Astrocyte (in vitro differentiated cells and primary cell): ENCODE results near the gene METRN. TPM values are rescaled to one million over a fixed set of nuclear protein-coding genes. Genes with fewer than 3 reads are reported as not detected.

ENCODE experiments used
- DNase-seq: peaks from one replicate; pipeline ENCODE4 v3.0.0-alpha.2; 2010; ENCODE audit warnings: low read depth
- FAIRE-seq: peaks from 2 replicates; lab custom pipeline; 2011; peaks lifted over from hg19 to GRCh38; lab: Jason Lieb, UNC
- H2AFZ ChIP-seq: 2 replicates; pipeline ENCODE4 v1.6.0; 2012; ENCODE audit warnings: low read depth, low read length, inconsistent platforms
- H3K27ac ChIP-seq: 2 replicates; pipeline ENCODE4 v1.5.1; 2011; ENCODE audit warnings: low read depth, low read length, inconsistent platforms
- H3K27me3 ChIP-seq: 2 replicates; pipeline ENCODE4 v1.6.0; 2011; ENCODE audit warnings: low read length, inconsistent platforms; ENCODE audit not compliant: insufficient read depth
- H3K36me3 ChIP-seq: 2 replicates; pipeline ENCODE4 v1.5.1; 2011; ENCODE audit warnings: low read length, inconsistent platforms; ENCODE audit not compliant: insufficient read depth
- H3K4me1 ChIP-seq: 2 replicates; pipeline ENCODE4 v1.5.1; 2011; ENCODE audit warnings: low read length, inconsistent platforms; ENCODE audit not compliant: insufficient read depth
- H3K4me2 ChIP-seq: 2 replicates; pipeline ENCODE4 v1.6.0; 2012; ENCODE audit warnings: low read length, inconsistent platforms
- H3K4me3 ChIP-seq: 2 replicates; pipeline ENCODE4 v1.5.1; 2011; ENCODE audit warnings: low read depth, mild to moderate bottlenecking, low read length, inconsistent platforms; ENCODE audit not compliant: insufficient read depth
- H3K79me2 ChIP-seq: 2 replicates; pipeline ENCODE4 v1.6.0; 2012; ENCODE audit warnings: mild to moderate bottlenecking, low read length, inconsistent platforms; ENCODE audit not compliant: insufficient read depth
- H3K9ac ChIP-seq: 2 replicates; pipeline ENCODE4 v1.6.0; 2012; ENCODE audit warnings: mild to moderate bottlenecking, low read length, inconsistent platforms
- H3K9me3 ChIP-seq: 2 replicates; pipeline ENCODE4 v1.5.1; 2012; ENCODE audit warnings: low read depth, mild to moderate bottlenecking, low read length, inconsistent platforms; ENCODE audit not compliant: insufficient read depth
- H4K20me1 ChIP-seq: 2 replicates; pipeline ENCODE4 v1.6.0; 2012; ENCODE audit warnings: low read length, inconsistent platforms; ENCODE audit not compliant: insufficient read depth
- H3K27ac Mint-ChIP-seq: one replicate; pipeline ENCODE4 v1.8.0; 2021; ENCODE audit warnings: mild to moderate bottlenecking, mixed read lengths; ENCODE audit not compliant: unreplicated experiment
- H3K27me3 Mint-ChIP-seq: one replicate; pipeline ENCODE4 v1.8.0; 2021; ENCODE audit warnings: low read depth, mixed read lengths; ENCODE audit not compliant: unreplicated experiment
- H3K36me3 Mint-ChIP-seq: one replicate; pipeline ENCODE4 v1.8.0; 2021; ENCODE audit warnings: low read depth, mixed read lengths; ENCODE audit not compliant: unreplicated experiment
- H3K4me1 Mint-ChIP-seq: one replicate; pipeline ENCODE4 v1.8.0; 2021; ENCODE audit warnings: low read depth, mixed read lengths; ENCODE audit not compliant: unreplicated experiment
- H3K4me3 Mint-ChIP-seq: one replicate; pipeline ENCODE4 v1.8.0; 2021; ENCODE audit warnings: mild to moderate bottlenecking, moderate library complexity, mixed read lengths; ENCODE audit not compliant: unreplicated experiment
- H3K9me3 Mint-ChIP-seq: one replicate; pipeline ENCODE4 v1.8.0; 2021; ENCODE audit warnings: mild to moderate bottlenecking, mixed read lengths; ENCODE audit not compliant: unreplicated experiment
- CTCF ChIP-seq: IDR thresholded peaks from 2 replicates; pipeline ENCODE4 v1.5.1; 2011; ENCODE audit warnings: low read depth, mild to moderate bottlenecking, inconsistent platforms, low read length, moderate library complexity; ENCODE audit not compliant: insufficient read depth
- EZH2 ChIP-seq: IDR thresholded peaks from 2 replicates; pipeline ENCODE4 v1.6.1; 2012; ENCODE audit warnings: mild to moderate bottlenecking, low read length, inconsistent platforms; ENCODE audit not compliant: insufficient read depth
- total RNA-seq: library from RNA; stranded (reverse); gene quantifications from 2 replicates; pipeline ENCODE4 v1.2.1, GENCODE V29; 2021

The METRN gene
- total RNA-seq, 1 donor from 2014 or later, result 31.5 TPM

- Mint-ChIP-seq H3K36me3 (peaks cover 3% of the 10 kb centered on the region), H3K4me3 (no peak overlapping the region), H3K27ac (no peak overlapping the region), H3K27me3 (peaks cover 6% of the 10 kb centered on the region), H3K9me3 (no peaks in the 10 kb centered on the region), H3K4me1 (no peaks in the 10 kb centered on the region)
- Histone ChIP-seq H3K4me1 (peaks cover 7% of the 10 kb centered on the region), H2AFZ (no peak overlapping the region), H3K36me3 (no peaks in the 10 kb centered on the region), H3K9me3 (no peaks in the 10 kb centered on the region), H3K79me2 (no peaks in the 10 kb centered on the region), H4K20me1 (no peaks in the 10 kb centered on the region), H3K27ac (no peak overlapping the region), H3K27me3 (no peaks in the 10 kb centered on the region), H3K9ac (no peak overlapping the region), H3K4me3 (no peak overlapping the region), H3K4me2 (no peak overlapping the region)
- no peak for DNase-seq
- TF ChIP-seq CTCF (no peak), EZH2 (no peak)
- no peak for FAIRE-seq
These were observed 48.7 kb downstream of the METRN start for GRCh38 chr16:763369-764183.

GRCh38 chr16:764184-764750 is 49.3 kb downstream of the METRN start:
- Histone ChIP-seq H3K4me1 (peaks cover 7% of the 10 kb centered on the region), H3K9me3 (no peaks in the 10 kb centered on the region), H3K9ac (no peak overlapping the region), H3K27me3 (no peaks in the 10 kb centered on the region), H3K4me3 (no peak overlapping the region), H3K36me3 (no peaks in the 10 kb centered on the region), H3K27ac (no peak overlapping the region), H3K4me2 (no peak overlapping the region), H4K20me1 (no peaks in the 10 kb centered on the region), H3K79me2 (no peaks in the 10 kb centered on the region), H2AFZ (no peak overlapping the region)
- Mint-ChIP-seq H3K9me3 (no peaks in the 10 kb centered on the region), H3K27ac (no peak overlapping the region), H3K27me3 (peaks cover 6% of the 10 kb centered on the region), H3K4me1 (no peaks in the 10 kb centered on the region), H3K36me3 (peaks cover 3% of the 10 kb centered on the region), H3K4me3 (no peak overlapping the region)
- DNase-seq (no peak), FAIRE-seq (no peak)
- TF ChIP-seq EZH2 (no peak), CTCF (no peak)
